H9 (cell line): Measurements from ENCODE around the gene PPP2R5E. TPM values are rescaled to one million over a fixed set of nuclear protein-coding genes. Genes with fewer than 3 reads are reported as not detected.

Source experiments
- DNase-seq: peaks from one replicate; pipeline ENCODE4 v3.0.0-alpha.2; 2017
- H2AFZ ChIP-seq: one replicate; pipeline ENCODE4 v1.6.1; 2013; ENCODE audit warnings: mild to moderate bottlenecking, low read length, control low read depth, moderate library complexity
- H2AK5ac ChIP-seq: 2 replicates; pipeline ENCODE4 v1.6.1; 2013; ENCODE audit warnings: low read length, control low read depth, mixed read lengths; ENCODE audit not compliant: insufficient read length
- H2BK120ac ChIP-seq: one replicate; pipeline ENCODE4 v1.6.1; 2013; ENCODE audit warnings: low read depth, mild to moderate bottlenecking, low read length, control low read depth, inconsistent platforms; ENCODE audit not compliant: poor library complexity, severe bottlenecking
- H2BK12ac ChIP-seq: 2 replicates; pipeline ENCODE4 v1.6.1; 2013; ENCODE audit warnings: low read length, control low read depth, mixed read lengths, low read depth; ENCODE audit not compliant: insufficient read length
- H2BK15ac ChIP-seq: 2 replicates; pipeline ENCODE4 v1.6.1; 2013; ENCODE audit warnings: low read depth, low read length, control low read depth
- H2BK20ac ChIP-seq: one replicate; pipeline ENCODE4 v1.6.1; 2013; ENCODE audit warnings: low read depth, mild to moderate bottlenecking, low read length, control low read depth, inconsistent platforms; ENCODE audit not compliant: poor library complexity, severe bottlenecking
- H2BK5ac ChIP-seq: 2 replicates; pipeline ENCODE4 v1.6.1; 2013; ENCODE audit warnings: low read length, control low read depth, mixed read lengths; ENCODE audit not compliant: insufficient read length
- H3K14ac ChIP-seq: 2 replicates; pipeline ENCODE4 v1.6.1; 2013; ENCODE audit warnings: low read length, control low read depth; ENCODE audit not compliant: insufficient read depth
- H3K18ac ChIP-seq: 2 replicates; pipeline ENCODE4 v1.6.1; 2013; ENCODE audit warnings: low read depth, mild to moderate bottlenecking, mixed read lengths, low read length, control low read depth; ENCODE audit not compliant: insufficient read length
- H3K23ac ChIP-seq: 2 replicates; pipeline ENCODE4 v1.6.1; 2013; ENCODE audit warnings: low read length, control low read depth, mixed read lengths, low read depth; ENCODE audit not compliant: insufficient read length
- H3K23me2 ChIP-seq: 2 replicates; pipeline ENCODE4 v1.6.1; 2013; ENCODE audit warnings: low read depth, mild to moderate bottlenecking, mixed read lengths, low read length, control low read depth; ENCODE audit not compliant: insufficient read length, poor library complexity, severe bottlenecking
- H3K27ac ChIP-seq: 2 replicates; pipeline ENCODE4 v1.5.1; 2013; ENCODE audit warnings: low read length, control low read depth, mixed read lengths, low read depth; ENCODE audit not compliant: insufficient read length
- H3K27me3 ChIP-seq: 2 replicates; pipeline ENCODE4 v1.6.1; 2013; ENCODE audit warnings: low read length, control low read depth, inconsistent platforms; ENCODE audit not compliant: insufficient read depth
- H3K4ac ChIP-seq: 2 replicates; pipeline ENCODE4 v1.6.1; 2013; ENCODE audit warnings: low read depth, mild to moderate bottlenecking, control low read depth, inconsistent platforms, low read length, moderate library complexity
- H3K4me1 ChIP-seq: 2 replicates; pipeline ENCODE4 v1.6.1; 2013; ENCODE audit warnings: low read length, control low read depth, inconsistent platforms; ENCODE audit not compliant: insufficient read depth
- H3K4me2 ChIP-seq: 2 replicates; pipeline ENCODE4 v1.6.1; 2013; ENCODE audit warnings: low read length, control low read depth, mixed read lengths; ENCODE audit not compliant: insufficient read length, insufficient read depth
- H3K56ac ChIP-seq: 2 replicates; pipeline ENCODE4 v1.6.1; 2013; ENCODE audit warnings: low read depth, mild to moderate bottlenecking, mixed read lengths, low read length, control low read depth; ENCODE audit not compliant: insufficient read length
- H3K79me1 ChIP-seq: 2 replicates; pipeline ENCODE4 v1.6.1; 2013; ENCODE audit warnings: low read depth, mild to moderate bottlenecking, moderate library complexity, low read length, control low read depth, inconsistent platforms; ENCODE audit not compliant: insufficient read depth, poor library complexity, severe bottlenecking
- H3K79me2 ChIP-seq: 2 replicates; pipeline ENCODE4 v1.6.1; 2013; ENCODE audit warnings: low read length, control low read depth, inconsistent platforms; ENCODE audit not compliant: insufficient read depth
- H3K9ac ChIP-seq: 2 replicates; pipeline ENCODE4 v1.6.1; 2013; ENCODE audit warnings: low read length, control low read depth, mixed read lengths; ENCODE audit not compliant: insufficient read length; ENCODE audit errors: extremely low read depth
- H3K9me3 ChIP-seq: one replicate; pipeline ENCODE4 v1.6.1; 2013; ENCODE audit warnings: low read depth, low read length, inconsistent platforms; ENCODE audit not compliant: control insufficient read depth
- H3T11ph ChIP-seq: one replicate; pipeline ENCODE4 v1.6.1; 2013; ENCODE audit warnings: mild to moderate bottlenecking, low read length, control low read depth, inconsistent platforms
- H4K20me1 ChIP-seq: one replicate; pipeline ENCODE4 v1.6.1; 2013; ENCODE audit not compliant: control insufficient read depth, insufficient read length, insufficient read depth
- H4K5ac ChIP-seq: 2 replicates; pipeline ENCODE4 v1.6.1; 2013; ENCODE audit warnings: low read depth, mild to moderate bottlenecking, mixed read lengths, low read length, control low read depth; ENCODE audit not compliant: insufficient read length
- H4K8ac ChIP-seq: replicated peaks from 2 replicates; pipeline ENCODE4 v1.6.1; 2013; ENCODE audit warnings: low read length, control low read depth, mixed read lengths, low read depth; ENCODE audit not compliant: insufficient read length
- H4K91ac ChIP-seq: 2 replicates; pipeline ENCODE4 v1.6.1; 2013; ENCODE audit warnings: low read depth, mild to moderate bottlenecking, moderate library complexity, mixed read lengths, low read length, control low read depth; ENCODE audit not compliant: insufficient read length
- H3K27ac Mint-ChIP-seq, 3 experiments: 2 replicates in 2 of 3; 3 replicates in 1 of 3; pipeline ENCODE4 v1.8.0; 2020 to 2021; ENCODE audit warnings: mixed read lengths in 3 of 3, mild to moderate bottlenecking in 1 of 3, moderate library complexity in 1 of 3
- H3K27me3 Mint-ChIP-seq: 2 replicates; pipeline ENCODE4 v1.8.0; 2021; ENCODE audit warnings: low read depth, mild to moderate bottlenecking, moderate library complexity, mixed read lengths
- H3K36me3 Mint-ChIP-seq, 3 experiments: 2 replicates in 2 of 3; 3 replicates in 1 of 3; pipeline ENCODE4 v1.8.0; 2020 to 2021; ENCODE audit warnings: low read depth in 3 of 3, mixed read lengths in 3 of 3; ENCODE audit not compliant: insufficient read depth in 1 of 3
- H3K4me1 Mint-ChIP-seq, 2 experiments: 2 replicates each; pipeline ENCODE4 v1.8.0; 2020; ENCODE audit warnings: mixed read lengths in 2 of 2
- H3K4me3 Mint-ChIP-seq, 2 experiments: 2 replicates in 1 of 2; 3 replicates in 1 of 2; pipeline ENCODE4 v1.8.0; 2020 to 2021; ENCODE audit warnings: mild to moderate bottlenecking in 2 of 2, mixed read lengths in 2 of 2, moderate library complexity in 1 of 2
- H3K9me3 Mint-ChIP-seq, 2 experiments: 2 replicates in 1 of 2; 3 replicates in 1 of 2; pipeline ENCODE4 v1.8.0; 2020; ENCODE audit warnings: mild to moderate bottlenecking in 2 of 2, mixed read lengths in 2 of 2, moderate library complexity in 1 of 2
- WGBS: extraction: QIAGEN DNeasy Blood & Tissue Kit; methylation state at CpG from one replicate; pipeline ENCODE4 v1.1.7; 2013; ENCODE audit warnings: missing lambda C conversion rate, low lambda C conversion rate, mixed read lengths; ENCODE audit not compliant: insufficient read length; ENCODE audit errors: extremely low coverage; 5-methylcytosine and 5-hydroxymethylcytosine counted together
- total RNA-seq: library from RNA; stranded (reverse); gene quantifications from 2 replicates; pipeline ENCODE4 v1.2.1, GENCODE V29; 2021
- TF ChIP-seq, protein P1 (sequence below): fragments of 200-600 bp; sonication (generic); conservative IDR thresholded peaks from 3 replicates; pipeline ENCODE4 v1.8.0; 2021; ENCODE audit warnings: antibody characterized with exemption, mild to moderate bottlenecking

The PPP2R5E gene
- total RNA-seq, 1 experiment from 2014 or later: 65.8 TPM

DNA sequence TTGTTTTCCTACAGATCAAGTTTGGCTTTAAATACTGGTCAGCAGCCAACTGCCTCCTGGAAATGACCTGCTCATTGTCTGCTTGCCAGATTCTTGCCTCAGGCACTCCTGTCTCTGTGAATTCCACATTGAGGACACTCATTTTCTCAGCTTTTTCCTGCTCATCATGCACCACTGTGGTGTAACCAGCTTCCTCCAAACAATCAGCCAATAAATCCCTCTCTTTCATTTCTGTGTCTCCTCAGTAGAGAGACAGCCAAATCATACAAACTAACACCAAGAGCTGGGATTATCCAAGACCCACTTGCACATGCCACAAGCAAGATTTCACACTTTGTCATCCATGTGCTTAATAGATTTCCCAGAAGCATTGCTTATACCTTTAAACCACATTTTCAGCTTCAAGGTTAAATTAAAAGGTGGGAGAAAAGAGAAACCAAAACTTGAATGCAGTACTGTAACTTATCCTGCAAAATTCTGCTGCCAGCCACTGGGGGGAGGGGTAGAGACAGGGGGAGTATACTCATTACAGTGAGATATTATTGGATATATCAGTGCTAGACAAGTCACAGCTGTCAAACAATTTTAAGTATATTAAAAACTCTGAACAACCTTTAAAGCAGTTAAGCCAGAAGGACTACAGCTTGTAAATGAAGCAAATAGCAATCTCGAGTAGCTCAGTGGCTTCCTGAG is 105.0 kb downstream of the PPP2R5E start:
- peaks cover 4% of the 10 kb centered on the region for H3K79me1 ChIP-seq
- peaks cover 2 to 9% (median 9%) of the 10 kb centered on the region in 3 experiments; a peak in 4 of 7 replicates for H3K36me3 Mint-ChIP-seq
- H3K4me2 ChIP-seq: no peak overlapping the region
- H2BK120ac ChIP-seq: no peak overlapping the region
- no peak overlapping the region for H3K23ac ChIP-seq
- peaks cover 35 to 40% of the 10 kb centered on the region in 2 experiments for H3K4me1 Mint-ChIP-seq
- H4K91ac ChIP-seq: no peak overlapping the region
- H3K27me3 ChIP-seq: no peaks in the 10 kb centered on the region
- H2AFZ ChIP-seq: no peak overlapping the region
- peak overlapping the region in 2 of 3 experiments; percentile 36 to 41; a peak in 3 of 7 replicates for H3K27ac Mint-ChIP-seq
- no peak overlapping the region for H3K9ac ChIP-seq
- H3K14ac ChIP-seq: no peak overlapping the region
- H3K4me1 ChIP-seq: peaks cover 3% of the 10 kb centered on the region; the same call in 1 of the 2 replicates
- TF ChIP-seq, protein P1, sequence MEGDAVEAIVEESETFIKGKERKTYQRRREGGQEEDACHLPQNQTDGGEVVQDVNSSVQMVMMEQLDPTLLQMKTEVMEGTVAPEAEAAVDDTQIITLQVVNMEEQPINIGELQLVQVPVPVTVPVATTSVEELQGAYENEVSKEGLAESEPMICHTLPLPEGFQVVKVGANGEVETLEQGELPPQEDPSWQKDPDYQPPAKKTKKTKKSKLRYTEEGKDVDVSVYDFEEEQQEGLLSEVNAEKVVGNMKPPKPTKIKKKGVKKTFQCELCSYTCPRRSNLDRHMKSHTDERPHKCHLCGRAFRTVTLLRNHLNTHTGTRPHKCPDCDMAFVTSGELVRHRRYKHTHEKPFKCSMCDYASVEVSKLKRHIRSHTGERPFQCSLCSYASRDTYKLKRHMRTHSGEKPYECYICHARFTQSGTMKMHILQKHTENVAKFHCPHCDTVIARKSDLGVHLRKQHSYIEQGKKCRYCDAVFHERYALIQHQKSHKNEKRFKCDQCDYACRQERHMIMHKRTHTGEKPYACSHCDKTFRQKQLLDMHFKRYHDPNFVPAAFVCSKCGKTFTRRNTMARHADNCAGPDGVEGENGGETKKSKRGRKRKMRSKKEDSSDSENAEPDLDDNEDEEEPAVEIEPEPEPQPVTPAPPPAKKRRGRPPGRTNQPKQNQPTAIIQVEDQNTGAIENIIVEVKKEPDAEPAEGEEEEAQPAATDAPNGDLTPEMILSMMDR: 0 out of 3 replicates have a peak, but pooled peaks have one; percentile 23
- no peak overlapping the region for H3K4ac ChIP-seq
- no peak overlapping the region for H3K56ac ChIP-seq
- no peaks in the 10 kb centered on the region for H3K9me3 Mint-ChIP-seq
- H3K9me3 ChIP-seq: no peaks in the 10 kb centered on the region
- H3K79me2 ChIP-seq: no peaks in the 10 kb centered on the region; the same call in 1 of the 2 replicates
- no peak overlapping the region for H4K8ac ChIP-seq
- no CpG with 5 or more reads among the region's 1 CpG for WGBS
- H2BK12ac ChIP-seq: no peak overlapping the region
- no peaks in the 10 kb centered on the region for H3K27me3 Mint-ChIP-seq
- H3K18ac ChIP-seq: no peak overlapping the region
- H3K23me2 ChIP-seq: no peaks in the 10 kb centered on the region
- H2BK5ac ChIP-seq: no peak overlapping the region
- no peak overlapping the region for H2BK20ac ChIP-seq
- no peak overlapping the region for H2BK15ac ChIP-seq
- H4K20me1 ChIP-seq: no peaks in the 10 kb centered on the region
- H3T11ph ChIP-seq: no peak overlapping the region
- H3K27ac ChIP-seq: no peak overlapping the region
- no peak overlapping the region for H2AK5ac ChIP-seq
- no peak overlapping the region for H4K5ac ChIP-seq
- no peak overlapping the region for H3K4me3 Mint-ChIP-seq
- DNase-seq: no peak
